ENCODE results near the gene MYBPC3. TPM values are rescaled to one million over a fixed set of nuclear protein-coding genes. Genes with fewer than 3 reads are reported as not detected.
"Not testable (repeated sequence)": the region's sequence is repeated elsewhere in the genome, so short reads cannot be mapped to it uniquely, and the experiment has no call there.

Gene MYBPC3
- total RNA-seq, 1 experiment from 2014 or later, result not detected

DNA sequence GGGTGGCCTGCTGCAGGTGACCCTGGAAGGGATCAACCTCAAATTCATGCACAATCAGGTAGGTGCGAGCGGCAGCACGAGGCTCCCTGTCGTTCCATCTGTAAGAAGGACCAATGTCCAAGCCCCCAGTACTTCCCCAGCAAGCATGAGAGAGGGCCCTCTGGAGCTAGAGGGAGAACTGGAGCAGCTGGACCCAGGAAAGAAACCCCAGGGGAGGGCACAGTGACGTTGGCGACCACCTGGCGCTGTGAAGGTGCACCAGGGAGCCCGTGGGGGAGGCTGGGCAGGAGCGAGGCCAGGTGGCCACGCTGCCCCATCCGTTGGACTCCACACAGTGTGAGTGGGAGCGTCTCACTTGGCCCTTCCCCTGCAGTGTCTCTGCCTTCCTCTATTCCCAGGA is 28.0 kb downstream of the MYBPC3 start:
- H3K9me3 ChIP-seq, result no peaks in the 10 kb centered on the region
- no peak overlapping the region for H3K4me3 ChIP-seq
- no peaks in the 10 kb centered on the region for H3K27me3 ChIP-seq
- H3K36me3 ChIP-seq, result peaks cover under 1% of the 10 kb centered on the region; the same call in 1 of the 2 replicates
- DNase-seq, result no peak

DNA sequence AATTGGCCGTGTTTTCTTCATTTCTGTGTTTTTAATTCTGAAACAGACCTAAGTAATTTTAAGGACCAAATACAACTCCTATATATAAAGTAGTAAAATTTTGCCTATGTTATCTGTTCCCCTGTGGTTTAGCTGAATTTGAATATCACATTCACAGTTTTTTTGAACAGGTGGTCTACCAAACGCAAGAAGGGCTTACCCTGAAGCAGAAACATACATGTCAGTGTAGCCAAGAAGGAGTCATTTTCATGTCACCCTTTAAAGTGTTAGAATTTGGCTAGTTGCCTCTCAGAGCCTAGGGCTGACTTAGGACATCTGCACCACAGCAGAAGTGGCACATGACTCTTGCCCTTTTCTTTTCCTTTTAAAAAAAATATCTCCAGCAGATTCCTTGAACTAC is 34.3 kb downstream of the MYBPC3 start:
- H3K27me3 ChIP-seq, result no peaks in the 10 kb centered on the region
- peaks cover 18% of the 10 kb centered on the region for H3K36me3 ChIP-seq
- no peak overlapping the region for H3K4me3 ChIP-seq
- H3K9me3 ChIP-seq, result no peaks in the 10 kb centered on the region
- no peak for DNase-seq

DNA sequence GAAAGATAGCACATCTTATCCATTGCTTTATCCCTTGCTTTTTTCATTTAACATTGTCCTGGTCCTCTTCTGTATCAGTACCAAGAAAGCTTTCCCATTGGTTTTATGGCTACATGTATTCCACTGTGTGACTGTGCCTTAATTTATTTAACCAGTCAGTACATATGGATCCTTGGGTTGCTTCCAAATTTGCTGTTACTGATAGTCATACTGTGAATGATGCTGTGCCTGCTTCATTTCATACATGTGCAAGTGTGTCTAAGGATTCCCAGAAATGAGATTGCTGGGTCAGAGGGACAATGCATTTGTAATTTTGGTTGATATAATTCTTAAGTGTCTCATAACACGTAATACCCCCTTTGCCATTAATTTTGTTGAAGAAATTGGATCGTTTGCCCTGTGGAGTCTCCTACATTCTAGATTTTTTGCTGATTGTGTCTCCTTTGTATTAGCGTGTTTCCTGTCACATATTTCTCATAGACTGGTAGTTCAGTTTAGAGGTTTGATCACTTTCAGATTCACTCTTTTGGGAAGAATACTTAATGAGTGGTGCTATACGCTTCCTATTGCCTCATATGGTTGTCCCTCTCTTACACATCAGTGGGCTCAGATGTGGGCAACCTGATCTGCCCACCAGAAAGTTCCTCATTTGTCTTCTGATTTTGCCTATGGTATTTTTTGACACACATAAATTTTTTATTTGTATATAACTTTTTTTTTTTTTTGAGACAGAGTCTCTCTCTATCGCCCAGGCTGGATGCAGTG is 35.3 kb downstream of the MYBPC3 start:
- Histone ChIP-seq H3K36me3 (peaks cover 21% of the 10 kb centered on the region), H3K9me3 (no peaks in the 10 kb centered on the region), H3K4me3 (no peak overlapping the region), H3K27me3 (no peaks in the 10 kb centered on the region)
- no peak for DNase-seq

DNA sequence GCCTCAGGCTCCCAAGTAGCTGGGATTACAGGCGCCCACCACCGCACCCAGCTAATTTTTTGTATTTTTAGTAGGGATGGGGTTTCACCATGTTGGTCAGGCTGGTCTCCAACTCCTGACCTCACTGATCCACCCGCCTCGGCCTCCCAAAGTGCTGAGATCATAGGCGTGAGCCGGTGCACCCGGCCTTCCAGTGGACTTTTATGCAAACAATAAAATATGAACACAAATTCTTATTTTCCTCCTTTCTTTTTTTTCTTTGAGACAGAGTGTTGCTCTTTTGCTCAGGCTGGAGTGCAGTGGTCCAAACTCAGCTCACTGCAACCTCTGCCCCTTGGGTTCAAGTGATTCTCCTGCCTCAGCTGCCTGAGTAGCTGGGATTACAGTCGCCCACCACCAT is 36.0 kb downstream of the MYBPC3 start:
- H3K27me3 ChIP-seq, DNase-seq: not testable (repeated sequence)
- H3K36me3 ChIP-seq, result peaks cover 25% of the 10 kb centered on the region

DNA sequence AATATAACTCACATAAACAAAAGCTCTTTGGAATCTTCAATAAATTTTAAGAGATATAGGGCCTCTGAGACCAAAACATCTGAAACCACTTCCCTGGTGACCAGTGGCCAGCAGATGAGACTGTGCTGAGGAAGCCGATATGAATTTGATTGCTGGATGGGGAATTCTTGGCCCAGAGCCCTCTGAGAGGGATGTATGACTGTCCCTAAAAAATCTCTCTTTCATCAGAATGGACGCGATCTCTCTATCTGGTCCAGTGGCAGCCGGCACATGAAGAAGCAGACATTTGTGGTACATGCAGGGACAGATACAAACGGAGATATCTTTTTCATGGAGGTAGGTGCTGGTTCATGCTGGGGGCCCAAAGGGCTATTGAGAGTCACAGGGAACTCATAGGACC is 37.5 kb downstream of the MYBPC3 start:
- DNase-seq, result no peak
- Histone ChIP-seq H3K9me3 (no peaks in the 10 kb centered on the region), H3K27me3 (no peaks in the 10 kb centered on the region), H3K36me3 (peaks cover 35% of the 10 kb centered on the region), H3K4me3 (no peak overlapping the region)

More for the DNA sequence above, 36.0 kb downstream of the MYBPC3 start:
- not testable (repeated sequence) for H3K4me3 ChIP-seq, H3K9me3 ChIP-seq

DNA sequence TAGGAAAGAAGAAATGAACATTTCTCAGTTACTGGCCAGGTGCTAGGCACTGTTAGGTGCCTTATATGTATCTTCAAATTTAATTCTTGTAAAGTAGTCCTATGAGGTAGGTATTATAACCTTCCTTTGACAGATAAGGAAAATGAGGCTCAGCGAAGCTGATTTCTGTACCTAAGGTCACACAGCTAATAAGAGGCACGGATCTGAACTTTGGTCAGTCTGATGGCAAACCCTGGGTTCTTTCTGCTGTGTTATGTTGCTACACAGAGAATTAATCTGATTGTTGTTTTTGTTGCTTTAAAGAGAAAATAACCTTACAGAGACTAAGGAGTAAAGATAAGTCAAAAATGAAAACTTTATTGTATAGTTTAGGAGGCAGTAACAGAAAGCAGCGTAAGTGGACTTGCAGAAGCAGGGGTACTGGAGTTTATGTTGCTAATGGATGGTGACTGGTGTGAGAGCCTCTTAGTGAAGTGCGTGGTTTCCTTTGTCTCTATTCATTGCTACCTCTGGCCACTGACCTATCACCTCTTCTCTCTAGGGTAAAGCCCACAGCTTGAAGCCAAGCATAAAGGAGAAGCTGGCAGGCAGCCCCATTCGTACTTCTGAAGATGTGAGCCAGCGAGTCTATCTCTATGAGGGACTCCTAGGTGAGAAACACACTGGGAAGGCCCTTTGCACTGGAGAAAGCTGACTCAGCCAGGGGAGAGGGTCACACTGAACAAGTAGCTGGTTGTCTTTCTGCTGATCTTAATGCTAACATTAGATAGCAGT is 44.3 kb downstream of the MYBPC3 start:
- DNase-seq, result no peak
- Histone ChIP-seq H3K36me3 (peaks cover 43% of the 10 kb centered on the region), H3K4me3 (no peak overlapping the region), H3K9me3 (no peaks in the 10 kb centered on the region), H3K27me3 (no peaks in the 10 kb centered on the region)

DNA sequence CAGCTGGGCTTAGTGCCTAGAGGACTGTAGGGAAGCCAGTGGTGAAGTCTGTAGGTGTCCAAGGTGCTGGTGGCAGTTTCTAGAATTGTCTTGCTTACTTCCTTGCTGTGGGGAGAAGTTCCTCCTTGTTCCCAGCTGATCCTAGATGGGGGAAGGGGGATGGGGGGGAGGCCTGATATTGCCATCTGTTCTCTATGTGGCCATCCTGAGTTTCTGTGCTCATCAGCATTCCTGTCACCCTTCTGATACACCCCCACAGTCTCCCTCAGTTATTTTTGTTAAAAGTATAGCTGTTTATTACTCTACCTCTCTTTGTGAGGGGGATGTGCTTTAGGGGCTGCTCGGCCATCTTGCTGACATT is 46.0 kb downstream of the MYBPC3 start:
- Histone ChIP-seq H3K36me3 (peaks cover 51% of the 10 kb centered on the region), H3K4me3 (no peak overlapping the region), H3K27me3 (no peaks in the 10 kb centered on the region), H3K9me3 (peaks cover 2% of the 10 kb centered on the region; the same call in 1 of the 2 replicates)
- DNase-seq, result no peak

DNA sequence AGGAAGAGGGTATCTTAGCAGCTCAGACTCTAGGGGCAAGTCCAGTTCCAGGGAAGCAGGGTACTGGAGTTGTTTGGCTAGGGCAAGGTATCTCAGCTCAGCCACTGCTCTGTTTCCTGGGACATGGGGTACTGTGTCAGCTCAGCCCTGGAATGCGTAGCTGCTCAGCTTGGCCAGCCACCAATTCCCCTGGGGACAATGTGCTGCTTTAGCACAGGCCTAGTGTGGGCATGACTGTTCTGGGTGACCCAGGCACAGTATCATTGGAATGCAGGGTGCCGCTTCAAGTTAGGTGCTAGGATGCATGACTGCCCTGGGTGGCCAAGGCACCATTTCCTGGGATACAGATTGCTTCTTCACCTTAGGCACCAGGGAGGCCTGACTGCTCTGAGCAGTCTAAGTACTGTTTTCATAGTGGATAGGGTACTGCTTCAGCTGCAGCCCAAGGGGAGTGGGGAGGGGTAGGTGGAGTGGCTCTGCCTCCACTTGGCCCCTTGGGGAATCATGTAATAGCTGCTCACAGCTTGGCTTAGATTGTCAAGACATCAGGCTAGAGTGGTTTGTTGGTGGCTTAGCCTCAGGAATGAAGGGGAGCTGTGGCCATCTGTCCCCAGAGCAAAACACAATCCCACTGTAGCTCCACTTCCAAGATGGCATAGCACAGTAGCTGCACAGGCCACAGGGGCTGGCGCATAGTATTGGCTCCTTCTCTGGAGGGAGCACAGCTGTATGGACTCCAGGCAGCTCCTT is 46.6 kb downstream of the MYBPC3 start:
- Histone ChIP-seq H3K36me3 (peaks cover 51% of the 10 kb centered on the region), H3K4me3 (no peak overlapping the region), H3K9me3 (peaks cover 2% of the 10 kb centered on the region; the same call in 1 of the 2 replicates), H3K27me3 (no peaks in the 10 kb centered on the region)
- DNase-seq, result no peak

DNA sequence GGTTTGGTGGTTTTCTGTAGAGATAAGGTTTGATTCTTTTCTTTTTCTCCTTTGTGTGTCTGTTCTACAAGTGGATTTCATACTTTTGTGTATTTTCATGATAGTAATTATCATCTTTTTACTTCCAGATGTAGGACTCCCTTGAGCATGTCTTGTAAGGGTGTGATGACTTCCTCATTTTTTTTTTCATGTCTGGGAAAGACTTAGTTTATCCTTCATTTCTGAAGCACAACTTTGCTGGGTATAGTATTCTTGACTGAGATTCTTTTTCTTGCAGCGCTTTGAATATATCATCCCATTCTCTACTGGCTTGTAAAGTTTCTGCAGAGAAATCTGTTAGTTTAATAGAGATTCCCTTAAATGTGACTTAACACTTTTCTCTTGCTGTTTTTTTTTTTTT is 49.6 kb downstream of the MYBPC3 start:
- H3K36me3 ChIP-seq, result peaks cover 53% of the 10 kb centered on the region
- no peaks in the 10 kb centered on the region for H3K27me3 ChIP-seq
- no peak overlapping the region for H3K4me3 ChIP-seq
- H3K9me3 ChIP-seq, result peaks cover 16% of the 10 kb centered on the region
- no peak for DNase-seq

DNA sequence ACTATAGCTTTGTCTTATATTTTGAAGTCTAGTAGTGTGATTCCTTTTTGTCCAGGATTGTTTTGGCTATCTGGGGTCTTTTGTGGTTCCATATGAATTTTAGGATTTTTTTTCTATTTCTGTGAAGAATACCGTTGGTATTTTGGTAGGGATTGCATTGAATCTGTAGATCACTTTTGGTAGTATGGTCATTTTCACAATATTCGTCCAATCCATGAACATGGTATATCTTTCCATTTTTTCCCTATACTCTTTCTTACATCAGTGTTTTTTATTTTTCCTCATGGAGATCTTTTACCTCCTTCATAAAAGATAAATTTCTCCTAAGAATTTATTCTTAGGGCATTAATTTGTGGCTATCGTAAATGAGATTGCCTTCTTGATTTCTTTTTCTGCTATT is 53.4 kb downstream of the MYBPC3 start:
- no peak for DNase-seq
- peaks cover 16% of the 10 kb centered on the region for H3K9me3 ChIP-seq
- peaks cover 67% of the 10 kb centered on the region for H3K36me3 ChIP-seq

DNA sequence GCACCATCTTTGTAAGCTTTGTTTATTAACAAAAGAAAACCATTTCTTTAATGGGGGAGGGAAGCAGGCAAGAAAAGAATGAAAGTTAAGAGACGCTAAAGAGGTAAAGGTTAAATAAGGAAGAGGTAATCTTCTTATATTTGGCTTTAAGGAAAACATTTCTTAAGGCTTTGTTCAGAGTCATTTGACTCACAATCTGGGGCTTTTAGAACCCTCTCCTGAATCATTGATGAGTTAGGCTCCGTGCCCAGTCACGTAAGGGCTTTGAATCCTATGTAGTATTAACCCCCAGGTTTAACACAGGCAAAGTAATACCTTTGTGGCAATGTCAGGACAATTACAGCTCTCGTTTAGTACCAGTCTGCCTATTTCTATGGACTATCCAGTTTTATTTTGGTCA is 56.5 kb downstream of the MYBPC3 start:
- Histone ChIP-seq H3K36me3 (peaks cover 55% of the 10 kb centered on the region), H3K27me3 (no peaks in the 10 kb centered on the region), H3K4me3 (no peak overlapping the region), H3K9me3 (peaks cover 14% of the 10 kb centered on the region)
- DNase-seq, result no peak

More for the DNA sequence above, 53.4 kb downstream of the MYBPC3 start:
- Histone ChIP-seq H3K4me3 (no peak overlapping the region), H3K27me3 (no peaks in the 10 kb centered on the region)

DNA sequence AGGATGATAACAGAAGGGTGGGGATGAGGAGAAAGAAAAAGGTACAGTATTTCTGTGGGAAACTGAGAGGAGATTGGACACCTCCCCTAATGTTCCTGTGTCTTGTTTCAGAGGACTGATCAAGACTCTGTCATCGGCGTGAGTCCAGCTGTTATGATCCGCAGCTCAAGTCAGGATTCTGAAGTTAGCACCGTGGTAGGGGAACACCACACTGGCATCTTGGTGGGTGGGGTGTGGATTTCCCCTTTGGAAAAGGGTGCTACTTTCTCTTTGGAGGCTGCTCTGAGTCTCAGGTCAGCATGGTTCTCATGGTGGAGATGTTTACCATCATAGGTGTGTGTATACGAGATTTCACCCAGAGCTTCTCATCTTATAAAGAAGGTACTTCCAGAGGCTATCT is 57.1 kb downstream of the MYBPC3 start:
- DNase-seq, result no peak
- H3K36me3 ChIP-seq, result peaks cover 48% of the 10 kb centered on the region
- no peaks in the 10 kb centered on the region for H3K27me3 ChIP-seq

DNA sequence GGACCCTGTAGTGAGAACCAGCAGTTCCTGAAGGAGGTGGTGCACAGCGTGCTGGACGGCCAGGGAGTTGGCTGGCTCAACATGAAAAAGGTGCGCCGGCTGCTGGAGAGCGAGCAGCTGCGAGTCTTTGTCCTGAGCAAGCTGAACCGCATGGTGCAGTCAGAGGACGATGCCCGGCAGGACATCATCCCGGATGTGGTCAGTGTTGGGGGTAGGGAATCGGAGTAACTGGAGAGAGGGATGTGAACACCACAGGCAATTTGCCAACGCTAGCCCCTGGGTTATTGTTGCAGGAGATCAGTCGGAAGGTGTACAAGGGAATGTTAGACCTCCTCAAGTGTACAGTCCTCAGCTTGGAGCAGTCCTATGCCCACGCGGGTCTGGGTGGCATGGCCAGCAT is 62.6 kb downstream of the MYBPC3 start:
- peaks cover 36% of the 10 kb centered on the region for H3K36me3 ChIP-seq
- no peaks in the 10 kb centered on the region for H3K9me3 ChIP-seq
- H3K4me3 ChIP-seq, result no peak overlapping the region
- no peak for DNase-seq
- H3K27me3 ChIP-seq, result no peaks in the 10 kb centered on the region

More for the DNA sequence above, 57.1 kb downstream of the MYBPC3 start:
- Histone ChIP-seq H3K9me3 (peaks cover 14% of the 10 kb centered on the region), H3K4me3 (no peak overlapping the region)

DNA sequence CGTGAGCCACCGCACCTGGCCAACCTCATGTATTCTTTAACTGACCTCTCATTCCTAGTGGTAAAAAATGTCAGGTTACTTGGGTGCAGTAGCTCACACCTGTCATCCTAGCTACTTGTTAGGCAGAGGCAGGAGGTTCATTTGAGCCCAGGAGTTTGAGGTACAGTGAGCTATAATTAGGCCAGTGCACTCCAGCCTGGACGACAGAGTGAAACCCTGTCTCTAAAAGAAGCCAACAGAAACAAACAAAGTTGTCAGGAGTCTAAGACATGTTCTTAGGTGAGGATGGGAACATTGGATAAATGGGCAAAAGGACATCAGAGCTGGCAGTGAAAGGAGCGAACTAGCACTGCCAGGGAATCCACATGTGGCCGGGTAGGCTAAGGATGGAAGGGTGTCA is 64.4 kb downstream of the MYBPC3 start:
- H3K4me3 ChIP-seq, result no peak overlapping the region
- H3K9me3 ChIP-seq, result no peaks in the 10 kb centered on the region
- H3K36me3 ChIP-seq, result peaks cover 43% of the 10 kb centered on the region
- DNase-seq, result no peak
- H3K27me3 ChIP-seq, result no peaks in the 10 kb centered on the region

DNA sequence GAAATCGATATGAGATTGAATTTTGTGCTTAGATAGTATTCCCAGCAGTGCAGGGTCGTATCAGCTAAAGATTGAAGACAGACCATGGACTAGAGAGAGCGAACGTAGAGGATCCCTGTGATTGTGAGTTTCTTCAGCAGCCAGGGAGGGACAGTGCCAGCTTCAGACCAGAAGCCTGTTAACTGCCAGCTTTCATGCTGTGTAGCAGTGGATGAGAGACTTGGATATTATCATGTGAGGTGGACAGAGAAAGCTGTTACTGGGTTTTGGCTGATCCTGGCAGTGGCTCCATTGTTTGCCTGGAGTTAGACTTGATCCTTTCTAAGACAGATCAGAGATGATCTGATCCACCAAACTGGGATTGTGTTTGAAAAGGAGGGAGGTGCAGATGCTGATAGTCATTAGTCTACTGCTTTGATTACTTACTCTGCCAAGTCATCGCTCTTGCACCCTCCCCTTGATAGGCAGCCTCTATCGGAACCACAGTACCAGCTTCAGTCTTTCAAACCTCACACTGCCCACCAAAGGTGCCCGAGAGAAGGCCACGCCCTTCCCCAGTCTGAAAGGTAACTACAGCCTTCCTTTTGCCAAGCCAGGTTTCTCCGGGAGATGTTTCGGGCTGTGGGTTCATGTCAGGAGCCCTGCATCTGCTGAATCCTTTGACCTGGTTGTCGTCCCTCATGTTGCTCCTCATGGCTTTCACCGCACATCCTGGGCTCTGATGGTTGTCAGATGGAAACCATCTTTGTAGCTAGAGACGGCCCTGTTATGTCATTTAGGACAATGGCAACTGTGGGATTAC is 66.3 kb downstream of the MYBPC3 start:
- DNase-seq, result no peak
- no peaks in the 10 kb centered on the region for H3K9me3 ChIP-seq
- H3K4me3 ChIP-seq, result no peak overlapping the region
- H3K36me3 ChIP-seq, result peaks cover 47% of the 10 kb centered on the region
- no peaks in the 10 kb centered on the region for H3K27me3 ChIP-seq

DNA sequence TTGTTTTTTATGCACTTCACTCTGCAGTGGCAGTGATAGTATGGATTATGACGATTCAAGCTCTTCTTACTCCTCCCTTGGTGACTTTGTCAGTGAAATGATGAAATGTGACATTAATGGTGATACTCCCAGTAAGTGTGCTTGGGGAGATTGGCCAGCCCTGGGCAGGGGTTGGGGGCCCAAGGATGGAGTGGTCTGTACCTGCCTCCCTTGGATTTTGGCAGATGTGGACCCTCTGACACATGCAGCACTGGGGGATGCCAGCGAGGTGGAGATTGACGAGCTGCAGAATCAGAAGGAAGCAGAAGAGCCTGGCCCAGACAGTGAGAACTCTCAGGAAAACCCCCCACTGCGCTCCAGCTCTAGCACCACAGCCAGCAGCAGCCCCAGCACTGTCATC is 68.4 kb downstream of the MYBPC3 start:
- Histone ChIP-seq H3K9me3 (no peaks in the 10 kb centered on the region), H3K36me3 (peaks cover 53% of the 10 kb centered on the region), H3K27me3 (no peaks in the 10 kb centered on the region), H3K4me3 (no peak overlapping the region)
- DNase-seq, result no peak

Data from MG63 (cell line).